Loucy (cell line): ENCODE data around the gene TMEM94.

Experiments
- EZH2phosphoT487 ChIP-seq: fragments of 200-600 bp; IDR thresholded peaks from 2 replicates; pipeline ENCODE4 v1.6.1; 2018; ENCODE audit warnings: antibody characterized with exemption, mild to moderate bottlenecking, moderate library complexity, borderline replicate concordance
- TF ChIP-seq, protein P1 (sequence below): fragments of 200-600 bp; sonication (generic); conservative IDR thresholded peaks from 2 replicates; pipeline ENCODE4 v1.5.1; 2014; ENCODE audit warnings: mild to moderate bottlenecking, antibody characterized with exemption, low read length

DNA sequence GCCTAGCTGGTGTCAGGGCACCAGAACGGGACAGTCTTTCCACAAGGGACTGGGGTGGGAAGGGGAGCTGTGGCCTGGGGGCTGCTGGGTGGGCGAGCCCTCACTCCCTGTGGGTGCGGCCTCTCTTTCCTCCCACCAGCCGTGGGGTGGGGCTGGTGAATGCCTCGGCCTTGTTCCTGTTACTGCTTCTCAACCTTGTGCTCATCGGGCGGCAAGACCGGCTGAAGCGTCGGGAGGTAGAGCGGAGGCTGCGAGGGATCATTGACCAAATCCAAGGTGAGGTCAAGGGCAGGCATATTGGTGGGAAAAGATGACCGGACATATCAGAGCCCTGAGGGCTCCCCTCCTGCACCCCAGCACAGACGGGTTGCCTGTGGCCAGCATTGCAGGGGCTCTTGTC is 29.7 kb downstream of the TMEM94 start:
- TF ChIP-seq, protein P1, sequence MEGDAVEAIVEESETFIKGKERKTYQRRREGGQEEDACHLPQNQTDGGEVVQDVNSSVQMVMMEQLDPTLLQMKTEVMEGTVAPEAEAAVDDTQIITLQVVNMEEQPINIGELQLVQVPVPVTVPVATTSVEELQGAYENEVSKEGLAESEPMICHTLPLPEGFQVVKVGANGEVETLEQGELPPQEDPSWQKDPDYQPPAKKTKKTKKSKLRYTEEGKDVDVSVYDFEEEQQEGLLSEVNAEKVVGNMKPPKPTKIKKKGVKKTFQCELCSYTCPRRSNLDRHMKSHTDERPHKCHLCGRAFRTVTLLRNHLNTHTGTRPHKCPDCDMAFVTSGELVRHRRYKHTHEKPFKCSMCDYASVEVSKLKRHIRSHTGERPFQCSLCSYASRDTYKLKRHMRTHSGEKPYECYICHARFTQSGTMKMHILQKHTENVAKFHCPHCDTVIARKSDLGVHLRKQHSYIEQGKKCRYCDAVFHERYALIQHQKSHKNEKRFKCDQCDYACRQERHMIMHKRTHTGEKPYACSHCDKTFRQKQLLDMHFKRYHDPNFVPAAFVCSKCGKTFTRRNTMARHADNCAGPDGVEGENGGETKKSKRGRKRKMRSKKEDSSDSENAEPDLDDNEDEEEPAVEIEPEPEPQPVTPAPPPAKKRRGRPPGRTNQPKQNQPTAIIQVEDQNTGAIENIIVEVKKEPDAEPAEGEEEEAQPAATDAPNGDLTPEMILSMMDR: no peak
- TF ChIP-seq EZH2phosphoT487: no peak
